CD4-positive, alpha-beta T cell treated with Interleukin-15 for 4 hours (primary cell): ENCODE results near the gene OR2AG1.
A peak's percentile ranks its signal among the peaks of the same experiment; 100 is the strongest.
"Not testable (repeated sequence)": the region's sequence is repeated elsewhere in the genome, so short reads cannot be mapped to it uniquely, and the experiment has no call there.

ENCODE experiments used
- DNase-seq: peaks from one replicate; pipeline ENCODE4 v3.0.0-alpha.2; 2020; ENCODE audit warnings: low spot score

OR2AG1 gene

GRCh38 chr11:6790546-6790945 lies 7.7 kb downstream of the OR2AG1 start:
- DNase-seq: no peak

- no peak for DNase-seq
Measured at GRCh38 chr11:6794639-6795038, 11.8 kb downstream of the OR2AG1 start.

- DNase-seq: no peak
Measured at GRCh38 chr11:6799402-6799801, 16.6 kb downstream of the OR2AG1 start, which contains the start of gene OR6A2. Gene OR6A2 (minus strand): TSS chr11:6799689. CDS start chr11:6795708, 3,981 bp downstream.

- not testable (repeated sequence) for DNase-seq
Measured at GRCh38 chr11:6801075-6801474, 18.3 kb downstream of the OR2AG1 start.

- DNase-seq: peak; percentile 59
Measured at GRCh38 chr11:6812390-6813005, 29.7 kb downstream of the OR2AG1 start.

- no peak for DNase-seq
Measured at GRCh38 chr11:6813656-6814055, 30.8 kb downstream of the OR2AG1 start.

- no peak for DNase-seq
Measured at GRCh38 chr11:6817694-6818093, 34.9 kb downstream of the OR2AG1 start.

- no peak for DNase-seq
Measured at GRCh38 chr11:6818967-6819366, 36.1 kb downstream of the OR2AG1 start.

GRCh38 chr11:6824136-6824823 lies 41.5 kb downstream of the OR2AG1 start:
- no peak for DNase-seq

GRCh38 chr11:6825231-6825744 lies 42.5 kb downstream of the OR2AG1 start:
- DNase-seq: no peak

- DNase-seq: no peak
Measured at GRCh38 chr11:6828103-6828502, 45.3 kb downstream of the OR2AG1 start.

- no peak for DNase-seq
Measured at GRCh38 chr11:6833356-6833755, 50.5 kb downstream of the OR2AG1 start.

GRCh38 chr11:6834021-6834420 lies 51.2 kb downstream of the OR2AG1 start:
- DNase-seq: no peak
